Liver (tissue), 9 donors: Measurements from ENCODE around the gene OR7G1. TPM values are rescaled to one million over a fixed set of nuclear protein-coding genes. Genes with fewer than 3 reads are reported as not detected.

Experiments used
- DNase-seq: peaks from one replicate; pipeline ENCODE4 v3.0.0-alpha.2; 2017; ENCODE audit warnings: low spot score
- H3K27ac ChIP-seq, 2 donors: one replicate each; pipeline ENCODE4 v1.7.0; 2013; ENCODE audit warnings: inconsistent platforms in 2 of 2, low read length in 2 of 2, control low read depth in 1 of 2, low read depth in 1 of 2, mild to moderate bottlenecking in 1 of 2
- H3K27me3 ChIP-seq, 4 donors: one replicate each; pipeline versions ENCODE4 v1.6.1 to v1.7.0; 2013; ENCODE audit warnings: low read length in 3 of 4, inconsistent platforms in 1 of 4, mild to moderate bottlenecking in 1 of 4, moderate library complexity in 1 of 4; ENCODE audit not compliant: control insufficient read depth in 4 of 4, insufficient read depth in 4 of 4
- H3K36me3 ChIP-seq, 4 donors: one replicate each; pipeline versions ENCODE4 v1.6.1 to v1.7.0; 2013; ENCODE audit warnings: low read length in 3 of 4, mild to moderate bottlenecking in 3 of 4, low read depth in 1 of 4, moderate library complexity in 1 of 4; ENCODE audit not compliant: control insufficient read depth in 4 of 4, insufficient read depth in 3 of 4
- H3K4me1 ChIP-seq, 4 donors: one replicate each; pipeline versions ENCODE4 v1.6.1 to v1.7.0; 2013; ENCODE audit warnings: low read length in 3 of 4, mild to moderate bottlenecking in 3 of 4, moderate library complexity in 1 of 4; ENCODE audit not compliant: control insufficient read depth in 4 of 4, insufficient read depth in 4 of 4
- H3K4me3 ChIP-seq, 3 donors: one replicate each; pipeline versions ENCODE4 v1.6.1 to v1.7.0; 2013; ENCODE audit warnings: low read length in 3 of 3, control low read depth in 1 of 3, low read depth in 1 of 3, mild to moderate bottlenecking in 1 of 3
- H3K9ac ChIP-seq, 2 donors: one replicate each; pipeline ENCODE4 v1.7.0; 2013; ENCODE audit warnings: low read length in 2 of 2, mild to moderate bottlenecking in 2 of 2, moderate library complexity in 2 of 2, control low read depth in 1 of 2, low read depth in 1 of 2
- H3K9me3 ChIP-seq, 4 donors: one replicate each; pipeline versions ENCODE4 v1.6.1 to v1.7.0; 2013; ENCODE audit warnings: low read length in 3 of 4; ENCODE audit not compliant: control insufficient read depth in 4 of 4
- ATF3 ChIP-seq: IDR thresholded peaks from 2 replicates; pipeline ENCODE4 v1.6.1; 2016; ENCODE audit warnings: antibody characterized with exemption
- EGR1 ChIP-seq, 2 donors: IDR thresholded peaks; 2 replicates each; pipeline ENCODE4 v1.6.1; 2016 to 2018; ENCODE audit warnings: antibody characterized with exemption in 2 of 2, low read depth in 2 of 2
- FOXA1 ChIP-seq: IDR thresholded peaks from 2 replicates; pipeline ENCODE4 v1.6.1; 2016; ENCODE audit warnings: antibody characterized with exemption
- FOXA2 ChIP-seq: IDR thresholded peaks from 2 replicates; pipeline ENCODE4 v1.6.1; 2016; ENCODE audit warnings: antibody characterized with exemption
- GABPA ChIP-seq, 2 donors: IDR thresholded peaks in 1 of 2; conservative IDR thresholded peaks in 1 of 2; 2 replicates each; pipeline ENCODE4 v1.6.1; 2016; ENCODE audit warnings: antibody characterized with exemption in 2 of 2, mild to moderate bottlenecking in 1 of 2, moderate library complexity in 1 of 2
- HNF4G ChIP-seq: IDR thresholded peaks from 2 replicates; pipeline ENCODE4 v1.6.1; 2016; ENCODE audit warnings: antibody characterized with exemption
- JUND ChIP-seq, 2 donors: IDR thresholded peaks; 2 replicates each; pipeline ENCODE4 v1.6.1; 2016; ENCODE audit warnings: antibody characterized with exemption in 2 of 2
- MAX ChIP-seq: IDR thresholded peaks from 2 replicates; pipeline ENCODE4 v1.6.1; 2016; ENCODE audit warnings: antibody characterized with exemption
- REST ChIP-seq: IDR thresholded peaks from 2 replicates; pipeline ENCODE4 v1.6.1; 2016; ENCODE audit warnings: antibody characterized with exemption, mild to moderate bottlenecking
- RXRA ChIP-seq, 2 donors: IDR thresholded peaks; 2 replicates each; pipeline ENCODE4 v1.6.1; 2017 to 2018; ENCODE audit warnings: antibody characterized with exemption in 2 of 2, mild to moderate bottlenecking in 1 of 2
- SP1 ChIP-seq: IDR thresholded peaks from 2 replicates; pipeline ENCODE4 v1.6.1; 2018; ENCODE audit warnings: antibody characterized with exemption, mild to moderate bottlenecking
- TAF1 ChIP-seq: conservative IDR thresholded peaks from 2 replicates; pipeline ENCODE4 v1.6.1; 2016; ENCODE audit warnings: antibody characterized with exemption, mild to moderate bottlenecking
- YY1 ChIP-seq: IDR thresholded peaks from 2 replicates; pipeline ENCODE4 v1.6.1; 2016; ENCODE audit warnings: antibody characterized with exemption, mild to moderate bottlenecking
- ZBTB33 ChIP-seq: IDR thresholded peaks from 2 replicates; pipeline ENCODE4 v1.6.1; 2016; ENCODE audit warnings: antibody characterized with exemption
- WGBS: extraction: QIAGEN DNeasy Blood & Tissue Kit; methylation state at CpG from one replicate; pipeline ENCODE4 v1.1.7; 2013; 5-methylcytosine and 5-hydroxymethylcytosine counted together
- polyA plus RNA-seq, 2 donors: library from polyadenylated mRNA; stranded (reverse) in 1 of 2; unstranded in 1 of 2; fragments of 200-250 nt in 1 of 2; fragments of >200 nt in 1 of 2; fragmentation: Nextera tagmentation in 1 of 2; extraction: Ambion mirVana in 1 of 2; gene quantifications; one replicate each; pipeline versions ENCODE4 v1.2.1 to v1.2.3, GENCODE V29; 2013 to 2015
- total RNA-seq, 2 donors: library from RNA; depleted of rRNA; stranded (reverse); fragments of >200 nt; gene quantifications; one replicate each; pipeline ENCODE4 v1.2.3, GENCODE V29; 2014
- TF ChIP-seq, protein P1 (sequence below): fragments of 150-350 bp; IDR thresholded peaks from 2 replicates; pipeline ENCODE4 v1.5.1; 2017; ENCODE audit warnings: improper control_type of control experiment, low read depth, low read length; ENCODE audit not compliant: missing input control
- donor health status: healthy.
- donor health status: healthy.
- donor health status: healthy.
- donor health status: healthy.
- donor health status: healthy.

OR7G1 gene
- total and polyA plus RNA-seq, 4 donors: not detected

GRCh38 chr19:9140159-9140874, 24.8 kb upstream of the OR7G1 start, which contains the start of gene ZNF317 (continued):
- TF ChIP-seq ATF3 (no peak), MAX (peak; percentile 58), YY1 (peak; percentile 99), EGR1 (IDR thresholded peaks at IDR 0.05; ENCODE audit: low read depth in 2 of 2) (no peak), ZBTB33 (peak; percentile 100)

DNA sequence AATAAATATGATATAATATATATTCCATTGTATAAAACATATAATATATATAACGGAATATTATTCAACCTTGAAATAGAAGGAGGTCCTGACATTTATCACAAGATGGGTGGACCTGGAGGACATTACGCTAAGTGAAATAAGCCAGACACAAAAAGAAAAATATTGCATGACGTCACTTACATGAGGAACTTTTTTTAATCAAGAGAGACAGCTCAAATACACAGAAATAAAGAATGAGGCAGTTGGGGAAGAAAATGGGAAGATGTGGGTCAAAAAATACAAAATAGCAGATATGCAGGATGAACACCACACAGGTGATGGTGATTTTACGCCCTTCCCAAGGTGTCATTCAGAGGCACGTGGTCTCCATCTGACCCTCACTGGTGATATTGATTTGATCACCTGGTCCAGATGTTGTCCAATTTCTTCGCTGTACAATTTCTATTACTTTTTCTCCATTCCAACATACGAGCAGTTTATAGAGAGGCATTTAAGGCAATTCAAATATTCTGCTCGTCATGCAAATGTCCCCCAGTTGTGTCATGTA, 24.1 kb upstream of the OR7G1 start:
- Histone ChIP-seq H3K27me3 (no peaks in the 10 kb centered on the region), H3K27ac (peak overlapping the region; percentile 90 to 94), H3K36me3 (peaks cover 0 to 2% (median 0%) of the 10 kb centered on the region in 4 donors), H3K9ac (peak overlapping the region; percentile 49 to 71), H3K4me3 (peak overlapping the region; percentile 86 to 100 (median 100)), H3K4me1 (peaks cover 0 to 18% (median 15%) of the 10 kb centered on the region in 4 donors), H3K9me3 (peaks cover 0 to 7% (median 0%) of the 10 kb centered on the region in 4 donors)
- 35% methylated on average over 8 of the region's 8 CpGs for WGBS
- TF ChIP-seq YY1 (no peak), HNF4G (no peak), GABPA (IDR thresholded peaks at IDR 0.05 in 1 of 2, conservative IDR thresholded peaks at IDR 0.05 in 1 of 2) (no peak), FOXA1 (no peak), TAF1 (no peak), SP1 (no peak), FOXA2 (no peak), JUND (IDR thresholded peaks at IDR 0.05) (no peak), RXRA (IDR thresholded peaks at IDR 0.05) (no peak), MAX (no peak), ATF3 (no peak), REST (no peak), ZBTB33 (no peak)
- TF ChIP-seq, protein P1, sequence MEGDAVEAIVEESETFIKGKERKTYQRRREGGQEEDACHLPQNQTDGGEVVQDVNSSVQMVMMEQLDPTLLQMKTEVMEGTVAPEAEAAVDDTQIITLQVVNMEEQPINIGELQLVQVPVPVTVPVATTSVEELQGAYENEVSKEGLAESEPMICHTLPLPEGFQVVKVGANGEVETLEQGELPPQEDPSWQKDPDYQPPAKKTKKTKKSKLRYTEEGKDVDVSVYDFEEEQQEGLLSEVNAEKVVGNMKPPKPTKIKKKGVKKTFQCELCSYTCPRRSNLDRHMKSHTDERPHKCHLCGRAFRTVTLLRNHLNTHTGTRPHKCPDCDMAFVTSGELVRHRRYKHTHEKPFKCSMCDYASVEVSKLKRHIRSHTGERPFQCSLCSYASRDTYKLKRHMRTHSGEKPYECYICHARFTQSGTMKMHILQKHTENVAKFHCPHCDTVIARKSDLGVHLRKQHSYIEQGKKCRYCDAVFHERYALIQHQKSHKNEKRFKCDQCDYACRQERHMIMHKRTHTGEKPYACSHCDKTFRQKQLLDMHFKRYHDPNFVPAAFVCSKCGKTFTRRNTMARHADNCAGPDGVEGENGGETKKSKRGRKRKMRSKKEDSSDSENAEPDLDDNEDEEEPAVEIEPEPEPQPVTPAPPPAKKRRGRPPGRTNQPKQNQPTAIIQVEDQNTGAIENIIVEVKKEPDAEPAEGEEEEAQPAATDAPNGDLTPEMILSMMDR: no peak
- DNase-seq: no peak
